Left ventricle myocardium inferior (tissue), 1 donor: ENCODE results near the gene TECTB. TPM values are rescaled to one million over a fixed set of nuclear protein-coding genes. Genes with fewer than 3 reads are reported as not detected.

Source experiments
- DNase-seq: peaks from one replicate; pipeline ENCODE4 v3.0.0-alpha.2; 2020
- H3K27ac ChIP-seq: fragments of 200-600 bp; replicated peaks from 2 replicates; pipeline ENCODE4 v1.8.0; 2021
- H3K27me3 ChIP-seq: fragments of 200-600 bp; 2 replicates; pipeline ENCODE4 v1.8.0; 2021; ENCODE audit warnings: low read depth
- H3K36me3 ChIP-seq: fragments of 200-600 bp; 2 replicates; pipeline ENCODE4 v1.8.0; 2021
- H3K4me1 ChIP-seq: fragments of 200-600 bp; 2 replicates; pipeline ENCODE4 v1.8.0; 2021
- H3K4me3 ChIP-seq: fragments of 200-600 bp; 2 replicates; pipeline ENCODE4 v1.8.0; 2021; ENCODE audit warnings: mild to moderate bottlenecking, moderate library complexity
- H3K9me3 ChIP-seq: fragments of 200-600 bp; replicated peaks from 2 replicates; pipeline ENCODE4 v1.8.0; 2021
- CTCF ChIP-seq: fragments of 200-600 bp; IDR thresholded peaks from 2 replicates; pipeline ENCODE4 v1.8.0; 2021; ENCODE audit warnings: antibody characterized with exemption, mild to moderate bottlenecking, borderline replicate concordance
- intact Hi-C: fragments of 100-400 bp; cut with micrococcal nuclease; formaldehyde crosslinking; loops from one replicate; pipeline ENCODE4 v1.11.0; 2022
- total RNA-seq: library from RNA; stranded (reverse); fragmentation: NEBNext Ultra II Directional; extraction: Animal tissue kit (Norgen Biotek cat#: 25700); gene quantifications from one replicate; pipeline ENCODE4 v1.2.1, GENCODE V29; 2021
- donor health status: DM: no; HTN: yes; CAD: no; lungs with severe emphysema.

Gene TECTB
- total RNA-seq, 1 donor from 2014 or later: not detected

DNA sequence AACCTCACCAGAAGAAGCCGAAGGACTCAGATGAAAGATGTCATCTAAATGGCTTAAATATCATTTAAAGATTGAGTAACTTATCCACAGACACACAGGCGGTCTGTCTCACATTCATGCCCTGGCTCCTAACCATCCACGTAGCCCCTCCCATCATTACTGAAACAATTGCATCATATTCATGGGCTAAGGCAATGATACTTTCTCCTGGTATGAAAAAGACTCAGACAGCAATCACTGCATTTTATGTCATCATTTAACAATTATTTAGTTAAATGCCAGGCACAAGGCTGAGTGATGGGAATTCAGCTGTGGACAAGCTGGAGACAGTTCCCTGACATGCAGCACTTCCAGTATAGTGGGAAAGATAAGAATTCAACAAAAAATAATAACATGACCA lies 11.2 kb upstream of the TECTB start:
- no peak for DNase-seq
- intact Hi-C loops: no loop called here
- no peaks in the 10 kb centered on the region for H3K4me1 ChIP-seq
- no peak overlapping the region for H3K27ac ChIP-seq
- peaks cover 6% of the 10 kb centered on the region for H3K9me3 ChIP-seq
- no peak overlapping the region for H3K4me3 ChIP-seq
- H3K36me3 ChIP-seq: no peaks in the 10 kb centered on the region
- TF ChIP-seq CTCF: no peak
- H3K27me3 ChIP-seq: no peaks in the 10 kb centered on the region

- Histone ChIP-seq H3K27me3 (no peaks in the 10 kb centered on the region), H3K4me1 (no peaks in the 10 kb centered on the region), H3K27ac (no peak overlapping the region), H3K9me3 (no peaks in the 10 kb centered on the region), H3K4me3 (no peak overlapping the region), H3K36me3 (no peaks in the 10 kb centered on the region)
- intact Hi-C loops: no loop called here
- no peak for DNase-seq
- no peak for TF ChIP-seq CTCF
Observed at GRCh38 chr10:112274831-112275230, 8.4 kb upstream of the TECTB start.

DNA sequence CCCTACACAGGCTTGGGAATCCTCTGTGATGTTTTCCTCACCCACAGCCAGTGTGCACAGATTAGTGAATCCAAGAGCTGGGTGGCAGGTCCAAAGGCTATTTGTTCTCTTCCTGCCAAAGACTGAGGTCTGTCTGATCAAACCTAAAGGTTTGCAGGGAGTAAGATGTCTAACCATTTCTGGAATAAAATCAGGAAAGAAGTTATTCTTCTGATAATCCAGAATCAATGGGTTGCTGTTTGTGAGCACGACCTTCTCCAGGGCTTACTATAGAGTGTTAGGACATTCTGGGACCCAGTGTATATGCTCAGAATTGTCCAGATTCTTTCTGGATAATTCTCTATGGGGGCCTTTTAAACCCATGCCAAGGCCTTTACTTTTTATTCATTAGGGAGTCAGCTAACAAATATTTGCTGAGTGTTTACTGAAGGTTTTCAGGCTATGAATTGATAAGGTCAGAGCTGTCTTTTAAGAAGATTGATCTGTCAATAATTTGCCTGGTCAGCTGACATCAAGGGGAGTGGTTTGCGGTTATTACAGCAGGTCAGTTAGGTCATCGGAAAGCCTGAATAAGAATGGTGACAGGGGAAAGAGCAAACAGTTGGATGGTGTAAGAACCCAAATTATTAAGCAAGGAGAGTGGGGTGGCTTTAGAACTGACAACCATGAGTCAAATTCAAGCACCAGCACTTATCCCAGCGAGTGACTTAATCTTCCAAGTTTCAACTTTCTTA lies 7.5 kb upstream of the TECTB start:
- no peaks in the 10 kb centered on the region for H3K36me3 ChIP-seq
- no peak overlapping the region for H3K27ac ChIP-seq
- H3K4me3 ChIP-seq: no peak overlapping the region
- intact Hi-C loops: no loop called here
- TF ChIP-seq CTCF: no peak
- H3K4me1 ChIP-seq: no peaks in the 10 kb centered on the region
- no peaks in the 10 kb centered on the region for H3K9me3 ChIP-seq
- H3K27me3 ChIP-seq: no peaks in the 10 kb centered on the region
- no peak for DNase-seq

DNA sequence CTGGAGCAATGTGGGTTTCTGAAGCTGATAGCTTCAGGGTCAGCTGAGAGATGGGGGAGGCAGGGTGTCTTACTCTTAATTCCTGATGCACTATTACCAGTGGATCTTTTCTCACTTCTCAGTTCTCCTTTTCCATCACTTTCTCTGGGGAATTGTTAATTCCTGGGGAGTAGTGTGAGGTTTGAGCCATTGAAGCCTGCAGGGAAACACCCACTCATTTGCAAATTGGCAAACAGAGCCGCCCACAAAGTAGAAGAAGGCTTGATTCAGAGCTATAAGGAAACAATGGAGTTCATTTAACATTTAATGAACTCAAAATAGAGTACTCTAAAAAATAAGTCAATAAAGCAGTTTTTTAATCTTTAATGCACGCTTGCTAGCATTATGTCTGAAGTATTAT lies 4.3 kb upstream of the TECTB start:
- H3K4me1 ChIP-seq: no peaks in the 10 kb centered on the region
- intact Hi-C loops: no loop called here
- H3K27ac ChIP-seq: no peak overlapping the region
- no peak for TF ChIP-seq CTCF
- H3K4me3 ChIP-seq: no peak overlapping the region
- no peaks in the 10 kb centered on the region for H3K9me3 ChIP-seq
- no peaks in the 10 kb centered on the region for H3K36me3 ChIP-seq
- no peaks in the 10 kb centered on the region for H3K27me3 ChIP-seq
- DNase-seq: no peak

DNA sequence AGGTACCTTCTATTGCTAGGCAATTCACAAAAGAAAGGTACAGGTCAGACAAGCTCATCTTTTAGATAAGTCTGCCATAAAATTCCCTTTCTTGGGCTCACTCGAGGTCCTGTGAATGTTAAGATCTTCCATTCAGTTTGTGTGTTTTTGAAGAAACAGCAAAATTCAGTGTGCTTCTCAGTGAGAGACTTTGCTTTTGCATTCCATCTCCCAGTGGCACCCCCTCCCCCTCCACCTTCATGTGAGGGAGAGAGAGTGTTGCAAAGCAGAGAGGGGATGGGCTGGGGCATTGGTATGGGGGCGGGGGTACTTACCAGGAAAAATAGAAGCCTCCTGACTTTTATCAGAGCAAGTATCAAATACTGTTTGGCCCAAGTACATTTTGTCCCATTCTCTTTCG lies 3.8 kb upstream of the TECTB start:
- no peaks in the 10 kb centered on the region for H3K27me3 ChIP-seq
- no peaks in the 10 kb centered on the region for H3K36me3 ChIP-seq
- no peak overlapping the region for H3K27ac ChIP-seq
- no peaks in the 10 kb centered on the region for H3K9me3 ChIP-seq
- no peak for TF ChIP-seq CTCF
- DNase-seq: no peak
- intact Hi-C loops: no loop called here
- H3K4me1 ChIP-seq: no peaks in the 10 kb centered on the region
- no peak overlapping the region for H3K4me3 ChIP-seq
